Measurements from ENCODE around the gene C5orf46. TPM values are rescaled to one million over a fixed set of nuclear protein-coding genes. Genes with fewer than 3 reads are reported as not detected.

The C5orf46 gene
- total and polyA plus RNA-seq, 2 donors (not counting 1 experiment from before 2014, with no cell fraction given): not detected

- ATAC-seq (ENCODE audit: low read depth) (no peak), DNase-seq (no peak)
- CTCF ChIA-PET: no interaction called here
- Mint-ChIP-seq H3K27ac (no peak overlapping the region), H3K4me3 (no peak overlapping the region), H3K27me3 (no peaks in the 10 kb centered on the region), H3K9me3 (ENCODE audit: insufficient read depth) (no peaks in the 10 kb centered on the region), H3K4me1 (no peaks in the 10 kb centered on the region)
- TF ChIP-seq EZH2 (IDR thresholded peaks at IDR 0.05; ENCODE audit: borderline replicate concordance, insufficient read depth, low read depth, low read length, poor library complexity, severe bottlenecking) (no peak), CTCF (IDR thresholded peaks at IDR 0.05) (no peak)
- H3K4me1 ChIP-seq (ENCODE audit: control insufficient read depth in 2 of 2, insufficient read depth in 2 of 2, low read length in 2 of 2): no peaks in the 10 kb centered on the region
- no peaks in the 10 kb centered on the region for H4K20me1 ChIP-seq (ENCODE audit: control insufficient read depth, insufficient read depth, low read length, poor library complexity, severe bottlenecking)
- H3K79me2 ChIP-seq (ENCODE audit: control insufficient read depth, insufficient read depth, low read length): no peaks in the 10 kb centered on the region
- H3K4me2 ChIP-seq (replicated peaks; ENCODE audit: low read depth, low read length, poor library complexity, severe bottlenecking): no peak overlapping the region
- H3K27me3 ChIP-seq (replicated peaks in 1 of 4; ENCODE audit: control extremely low read depth in 1 of 4, control insufficient read depth in 3 of 4, insufficient read depth in 4 of 4, low read length in 3 of 4): no peaks in the 10 kb centered on the region
- H3K4me3 ChIP-seq (ENCODE audit: control extremely low read depth in 1 of 5, extremely low read depth in 1 of 5, insufficient read depth in 1 of 5, low read depth in 2 of 5, low read length in 4 of 5): no peak overlapping the region
- intact Hi-C loops (cut with micrococcal nuclease): no loop called here
- POLR2A ChIA-PET: no interaction called here
- no peak overlapping the region for H3K9ac ChIP-seq (ENCODE audit: low read length)
- no peaks in the 10 kb centered on the region for H3K9me3 ChIP-seq (ENCODE audit: control extremely low read depth in 1 of 3, control insufficient read depth in 2 of 3, insufficient read depth in 1 of 3, low read length in 2 of 3)
- no peaks in the 10 kb centered on the region for H3K36me3 ChIP-seq (replicated peaks in 1 of 2; ENCODE audit: control extremely low read depth in 1 of 2, control insufficient read depth in 1 of 2, extremely low read depth in 1 of 2, insufficient read depth in 2 of 2, low read length in 1 of 2)
- no peak overlapping the region for H2AFZ ChIP-seq (ENCODE audit: insufficient read depth, low read depth, low read length, poor library complexity, severe bottlenecking)
- H3K27ac ChIP-seq (ENCODE audit: low read length in 2 of 2): no peak overlapping the region
- WGBS (ENCODE audit: insufficient coverage): 67% methylated on average over 2 of the region's 4 CpGs
These were observed 14.2 kb upstream of the C5orf46 start for GRCh38 chr5:147920420-147921030.

GRCh38 chr5:147918899-147919298 lies 12.6 kb upstream of the C5orf46 start:
- Mint-ChIP-seq H3K4me1 (no peaks in the 10 kb centered on the region), H3K27me3 (no peaks in the 10 kb centered on the region), H3K9me3 (ENCODE audit: insufficient read depth) (no peaks in the 10 kb centered on the region), H3K27ac (no peak overlapping the region), H3K4me3 (no peak overlapping the region)
- intact Hi-C loops (cut with micrococcal nuclease): no loop called here
- ChIA-PET POLR2A (no interaction called here), CTCF (no interaction called here)
- Histone ChIP-seq H3K27me3 (replicated peaks in 1 of 4; ENCODE audit: control extremely low read depth in 1 of 4, control insufficient read depth in 3 of 4, insufficient read depth in 4 of 4, low read length in 3 of 4) (no peaks in the 10 kb centered on the region), H3K27ac (ENCODE audit: low read length in 2 of 2) (no peak overlapping the region), H3K4me2 (replicated peaks; ENCODE audit: low read depth, low read length, poor library complexity, severe bottlenecking) (no peak overlapping the region), H3K4me1 (ENCODE audit: control insufficient read depth in 2 of 2, insufficient read depth in 2 of 2, low read length in 2 of 2) (no peaks in the 10 kb centered on the region), H3K36me3 (replicated peaks in 1 of 2; ENCODE audit: control extremely low read depth in 1 of 2, control insufficient read depth in 1 of 2, extremely low read depth in 1 of 2, insufficient read depth in 2 of 2, low read length in 1 of 2) (no peaks in the 10 kb centered on the region), H2AFZ (ENCODE audit: insufficient read depth, low read depth, low read length, poor library complexity, severe bottlenecking) (no peak overlapping the region), H3K4me3 (ENCODE audit: control extremely low read depth in 1 of 5, extremely low read depth in 1 of 5, insufficient read depth in 1 of 5, low read depth in 2 of 5, low read length in 4 of 5) (no peak overlapping the region), H4K20me1 (ENCODE audit: control insufficient read depth, insufficient read depth, low read length, poor library complexity, severe bottlenecking) (no peaks in the 10 kb centered on the region), H3K79me2 (ENCODE audit: control insufficient read depth, insufficient read depth, low read length) (no peaks in the 10 kb centered on the region), H3K9me3 (ENCODE audit: control extremely low read depth in 1 of 3, control insufficient read depth in 2 of 3, insufficient read depth in 1 of 3, low read length in 2 of 3) (no peaks in the 10 kb centered on the region), H3K9ac (ENCODE audit: low read length) (no peak overlapping the region)
- no peak for TF ChIP-seq EZH2 (IDR thresholded peaks at IDR 0.05; ENCODE audit: borderline replicate concordance, insufficient read depth, low read depth, low read length, poor library complexity, severe bottlenecking)
- TF ChIP-seq CTCF (IDR thresholded peaks at IDR 0.05): no peak
- no peak for DNase-seq
- whole genome bisulfite sequencing (ENCODE audit: insufficient coverage): no CpG with 5 or more reads among the region's 3 CpGs
- ATAC-seq (ENCODE audit: low read depth): no peak

All from B cell (primary cell).